Measurements from ENCODE around the gene ADAMTS10.
"Not testable (repeated sequence)": the region's sequence is repeated elsewhere in the genome, so short reads cannot be mapped to it uniquely, and the experiment has no call there.

The ADAMTS10 gene

DNA sequence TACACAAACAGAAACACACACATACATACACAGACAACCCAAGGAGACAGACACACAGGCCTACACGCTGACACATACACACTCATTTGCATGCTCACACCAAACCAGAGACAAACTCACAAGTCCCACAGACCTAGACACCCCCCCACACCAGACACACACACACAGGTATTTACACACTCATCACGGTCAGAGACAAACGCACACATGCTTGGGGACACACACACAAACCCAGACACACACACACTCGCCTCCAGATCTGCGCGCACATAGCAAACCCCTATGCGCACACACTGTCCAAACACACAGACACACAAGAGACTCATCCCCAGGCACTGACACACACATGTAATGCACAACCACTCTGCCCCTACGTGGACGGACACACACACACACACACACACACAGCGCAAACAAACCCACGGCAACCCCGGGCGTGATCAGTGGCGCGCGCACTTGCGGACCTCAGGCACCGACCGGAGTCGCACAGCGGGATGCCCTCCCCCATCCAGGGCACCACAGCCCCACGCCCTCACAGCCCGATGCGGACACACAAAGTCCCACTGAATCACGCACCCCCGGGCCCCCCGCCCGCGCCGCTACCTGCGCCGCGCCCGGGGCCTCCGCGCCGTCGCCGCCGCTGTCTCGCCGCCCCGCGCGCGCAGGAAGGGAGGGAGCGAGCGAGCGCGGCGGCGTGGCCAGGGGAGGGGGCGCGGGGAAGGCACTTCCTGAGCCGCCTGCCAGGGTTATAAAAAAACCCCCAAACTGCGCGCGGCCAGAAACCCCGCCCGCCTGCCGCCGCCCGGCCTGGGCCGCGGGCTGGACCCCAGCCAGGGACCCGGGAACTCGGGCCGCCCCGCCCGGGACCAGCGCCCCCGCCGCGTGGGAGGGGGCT lies at the start of gene ADAMTS10:
Gene ADAMTS10, minus strand, starts transcription at position 675 of the 895 bp plus-strand sequence. CDS start 5,005 bp downstream, outside the sequence.
- in situ Hi-C loops (cut with MboI; ENCODE audit: low sequenced_read_pairs) = loop anchor here (10.0 kb wide), 1 partner anchor 85 kb away; the partner anchor contains the start of gene ACTL9

GRCh38 chr19:8659905-8660304 lies 49.4 kb upstream of the ADAMTS10 start:
- in situ Hi-C loops (cut with MboI; ENCODE audit: low sequenced_read_pairs) = no loop called here

GRCh38 chr19:8657869-8658268 lies 47.4 kb upstream of the ADAMTS10 start:
- in situ Hi-C loops (cut with MboI; ENCODE audit: low sequenced_read_pairs) = no loop called here

GRCh38 chr19:8655340-8655709 lies 44.8 kb upstream of the ADAMTS10 start:
- in situ Hi-C loops (cut with MboI; ENCODE audit: low sequenced_read_pairs) = no loop called here

DNA sequence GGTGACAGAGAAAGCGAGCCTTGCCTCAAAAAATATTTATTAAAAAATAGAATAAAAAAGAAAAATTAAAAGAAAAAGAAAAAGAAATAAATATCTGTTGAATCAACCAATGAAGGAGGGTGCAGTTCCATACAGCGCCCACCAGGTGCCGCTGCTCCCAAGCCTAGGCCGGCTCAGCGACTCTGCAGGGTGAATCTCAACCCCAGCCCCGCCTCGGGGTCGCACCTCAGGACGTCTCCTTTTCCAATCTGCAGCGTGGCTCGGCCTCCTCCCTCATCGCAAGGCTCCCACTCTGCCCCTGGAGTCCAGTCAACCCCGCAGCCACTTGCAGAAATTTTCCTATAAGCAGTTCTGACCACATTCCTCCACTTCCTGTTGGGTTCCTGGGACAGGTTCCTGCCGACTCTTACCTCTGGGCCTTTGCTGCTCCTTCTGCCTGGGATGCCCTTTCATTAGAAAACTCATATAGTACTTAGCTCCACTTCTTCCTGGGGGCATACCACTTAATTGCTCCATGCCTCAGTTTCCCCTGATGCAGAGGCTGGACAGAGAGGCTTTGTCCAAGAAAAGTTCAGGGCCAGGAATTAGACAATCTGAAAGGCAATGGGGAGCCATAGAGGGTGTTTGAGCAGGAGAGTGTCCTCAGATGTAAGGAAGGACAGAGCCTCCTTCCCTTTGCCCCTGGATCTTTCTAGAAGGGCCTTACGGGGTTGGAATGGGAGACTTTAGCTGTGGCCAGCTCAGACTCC lies 44.2 kb upstream of the ADAMTS10 start:
- in situ Hi-C loops (cut with MboI; ENCODE audit: low sequenced_read_pairs) = loop anchor here (5.0 kb wide), 1 partner anchor 38 kb away; no protein-coding TSS in a partner anchor

GRCh38 chr19:8648240-8648639 lies 37.7 kb upstream of the ADAMTS10 start:
- in situ Hi-C loops (cut with MboI; ENCODE audit: low sequenced_read_pairs) = no loop called here

DNA sequence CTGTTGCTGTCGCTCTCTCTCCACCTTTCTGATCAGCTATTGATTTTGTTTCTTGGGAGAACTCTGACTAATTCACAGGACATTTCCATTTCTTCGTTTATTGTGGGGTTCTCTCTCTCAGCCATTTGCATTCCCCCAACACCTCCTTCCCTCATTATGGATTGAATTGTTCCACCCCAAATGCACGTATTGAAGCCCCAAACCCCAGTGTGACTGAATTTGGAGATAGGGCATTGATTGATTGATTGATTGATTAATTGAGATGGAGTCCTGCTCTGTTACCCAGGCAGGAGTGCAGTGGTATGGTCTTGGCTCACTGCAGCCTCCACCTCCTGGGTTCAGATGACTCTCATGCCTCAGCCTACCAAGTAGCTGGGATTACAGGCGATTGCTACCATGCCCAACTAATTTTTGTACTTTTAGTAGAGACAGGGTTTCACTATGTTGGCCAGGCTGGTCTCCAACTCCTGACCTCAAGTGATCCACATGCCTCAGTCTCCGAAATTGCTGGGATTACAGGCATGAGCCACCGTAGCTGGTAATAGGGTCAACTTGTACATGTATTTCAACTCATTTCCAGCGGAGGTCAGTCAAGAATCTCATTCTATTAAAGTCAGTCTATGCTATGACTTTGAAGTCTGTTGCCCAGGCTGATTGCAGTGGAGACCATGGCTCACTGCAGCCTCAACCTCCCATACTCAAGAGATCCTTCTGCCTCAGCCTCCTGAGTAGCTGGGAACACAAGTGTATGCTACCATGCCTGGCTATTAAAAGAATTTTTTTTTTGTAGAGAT lies 33.5 kb upstream of the ADAMTS10 start:
- in situ Hi-C loops (cut with MboI; ENCODE audit: low sequenced_read_pairs) = no loop called here

- in situ Hi-C loops (cut with MboI; ENCODE audit: low sequenced_read_pairs) = no loop called here
These were observed 32.0 kb upstream of the ADAMTS10 start for GRCh38 chr19:8642561-8642960.

DNA sequence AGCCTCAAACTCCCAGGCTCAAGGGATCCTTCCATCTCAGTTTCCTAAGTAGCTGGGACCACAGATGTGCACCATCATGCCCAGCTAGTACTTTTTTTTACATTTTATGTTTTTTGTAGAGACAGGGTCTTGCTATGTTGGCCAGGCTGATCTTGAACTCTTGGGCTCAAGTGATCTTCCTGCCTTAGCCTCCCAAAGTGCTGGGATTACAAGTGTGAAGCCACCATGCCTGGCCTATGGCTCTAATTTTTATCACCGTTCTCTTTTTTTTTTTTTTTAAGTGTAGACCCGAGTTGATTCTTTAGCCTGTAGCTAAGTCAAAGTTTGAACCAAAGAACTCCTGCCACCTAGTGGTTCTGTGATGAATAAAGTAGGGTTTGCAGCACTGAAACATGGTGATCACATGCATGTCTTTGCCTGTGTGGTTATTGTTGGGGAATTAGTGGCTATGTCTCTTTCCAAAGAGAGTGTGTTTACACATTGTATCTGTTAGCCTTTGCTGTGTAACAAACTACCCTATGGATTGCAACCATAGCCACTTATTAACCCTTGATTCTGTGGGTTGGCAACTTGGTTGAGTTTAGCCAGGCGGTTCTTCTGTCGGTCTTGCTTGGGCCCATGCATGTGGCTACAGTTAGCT lies 31.5 kb upstream of the ADAMTS10 start:
- in situ Hi-C loops (cut with MboI; ENCODE audit: low sequenced_read_pairs) = no loop called here

GRCh38 chr19:8641221-8641907 lies 30.8 kb upstream of the ADAMTS10 start:
- in situ Hi-C loops (cut with MboI; ENCODE audit: low sequenced_read_pairs) = no loop called here

- in situ Hi-C loops (cut with MboI; ENCODE audit: low sequenced_read_pairs) = no loop called here
These were observed 30.0 kb upstream of the ADAMTS10 start for GRCh38 chr19:8640402-8641004.

DNA sequence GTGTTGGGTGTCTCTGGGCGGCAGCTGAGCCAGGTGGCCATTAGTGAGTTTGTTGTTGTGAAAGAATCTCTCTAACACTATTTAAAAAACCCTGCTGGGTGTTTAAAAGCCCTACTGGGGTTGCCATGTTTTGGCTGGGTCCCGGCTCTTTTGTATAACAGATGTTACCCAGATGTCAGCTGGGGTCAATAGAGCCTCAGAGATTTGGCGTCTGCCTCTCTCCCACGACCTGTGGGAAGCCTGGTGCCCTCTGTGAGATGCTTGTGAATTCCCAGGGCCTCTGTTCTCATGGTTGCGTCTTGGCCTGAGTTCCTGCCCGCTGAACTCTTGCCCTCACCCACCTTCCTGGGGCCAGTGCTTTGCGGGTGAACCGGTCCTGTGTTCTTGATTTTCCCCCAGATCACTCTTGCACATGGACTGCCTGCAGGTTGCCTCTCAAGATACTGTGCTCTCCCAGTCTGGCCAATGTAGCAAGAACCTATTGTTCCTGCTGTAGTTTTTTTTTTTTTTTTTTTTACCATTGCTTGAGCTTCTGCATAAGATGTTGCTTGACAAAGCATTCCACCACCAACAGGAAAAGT lies 29.4 kb upstream of the ADAMTS10 start:
- in situ Hi-C loops (cut with MboI; ENCODE audit: low sequenced_read_pairs) = no loop called here

DNA sequence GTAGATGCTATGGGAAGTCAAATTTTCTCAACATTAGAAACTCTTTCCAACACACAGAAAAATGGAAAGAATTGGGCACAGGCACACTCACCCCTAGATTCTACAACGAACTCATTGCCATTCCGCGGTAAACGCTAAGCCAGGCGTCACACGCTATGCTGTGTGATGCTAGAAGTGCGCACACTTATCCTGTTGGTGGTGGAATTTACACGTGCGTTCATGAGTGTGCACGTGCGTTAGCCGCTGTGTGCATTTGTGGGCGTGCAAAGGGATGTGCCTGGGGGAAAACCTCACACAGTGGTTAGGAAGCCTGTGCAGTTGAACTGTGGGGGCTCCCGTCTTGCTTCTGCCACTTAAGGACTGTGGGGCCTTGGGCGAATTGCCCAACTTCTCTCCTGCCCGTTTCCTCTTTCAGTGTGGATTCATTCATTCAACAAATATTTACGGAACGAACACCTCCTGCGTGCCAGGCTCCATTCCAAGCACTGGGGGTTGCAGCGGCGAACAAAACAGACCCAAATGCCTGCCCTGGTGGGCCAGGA lies 27.6 kb upstream of the ADAMTS10 start:
- in situ Hi-C loops (cut with MboI; ENCODE audit: low sequenced_read_pairs) = no loop called here

- in situ Hi-C loops (cut with MboI; ENCODE audit: low sequenced_read_pairs) = not testable (repeated sequence)
These were observed 26.6 kb upstream of the ADAMTS10 start for GRCh38 chr19:8637070-8637469.

DNA sequence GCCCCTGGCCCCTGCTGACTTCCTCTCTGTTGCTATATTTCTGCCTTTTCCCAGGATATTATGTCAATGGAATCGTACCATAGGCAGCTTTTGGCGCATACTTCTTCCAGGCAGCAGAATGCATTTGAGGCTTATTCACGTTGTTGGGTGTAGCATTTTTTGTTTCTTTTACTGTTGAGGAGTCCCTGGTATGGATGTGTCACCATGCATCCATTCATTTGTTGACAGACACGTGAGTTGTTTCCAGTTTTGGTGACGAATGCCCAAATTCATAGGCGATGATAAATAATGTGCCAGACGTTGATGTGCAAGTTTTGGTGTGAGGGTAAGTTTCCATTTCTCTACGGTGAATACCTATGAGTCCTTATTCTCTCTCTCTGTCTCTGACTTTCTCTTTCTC lies 24.9 kb upstream of the ADAMTS10 start:
- in situ Hi-C loops (cut with MboI; ENCODE audit: low sequenced_read_pairs) = no loop called here

DNA sequence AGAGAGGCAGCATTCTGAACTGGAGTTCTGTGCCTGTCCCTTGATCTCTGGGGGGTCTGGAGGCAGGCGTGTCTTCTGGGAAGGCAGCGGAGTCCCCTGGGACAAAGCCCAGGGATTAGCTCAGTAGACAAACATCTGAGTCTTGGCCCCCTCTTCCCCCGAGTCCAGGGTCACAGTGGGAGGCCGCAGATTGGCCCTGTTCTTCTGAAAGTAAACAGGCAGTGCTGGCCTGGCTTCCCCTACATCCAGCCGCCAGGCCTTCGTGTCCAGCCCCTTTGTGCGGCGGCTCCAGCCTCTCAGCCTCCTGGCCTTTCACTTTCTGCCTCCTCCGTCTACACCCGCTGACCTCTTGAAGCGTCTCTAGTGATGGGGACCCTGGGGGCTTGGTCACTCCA lies 20.9 kb upstream of the ADAMTS10 start:
- in situ Hi-C loops (cut with MboI; ENCODE audit: low sequenced_read_pairs) = no loop called here

DNA sequence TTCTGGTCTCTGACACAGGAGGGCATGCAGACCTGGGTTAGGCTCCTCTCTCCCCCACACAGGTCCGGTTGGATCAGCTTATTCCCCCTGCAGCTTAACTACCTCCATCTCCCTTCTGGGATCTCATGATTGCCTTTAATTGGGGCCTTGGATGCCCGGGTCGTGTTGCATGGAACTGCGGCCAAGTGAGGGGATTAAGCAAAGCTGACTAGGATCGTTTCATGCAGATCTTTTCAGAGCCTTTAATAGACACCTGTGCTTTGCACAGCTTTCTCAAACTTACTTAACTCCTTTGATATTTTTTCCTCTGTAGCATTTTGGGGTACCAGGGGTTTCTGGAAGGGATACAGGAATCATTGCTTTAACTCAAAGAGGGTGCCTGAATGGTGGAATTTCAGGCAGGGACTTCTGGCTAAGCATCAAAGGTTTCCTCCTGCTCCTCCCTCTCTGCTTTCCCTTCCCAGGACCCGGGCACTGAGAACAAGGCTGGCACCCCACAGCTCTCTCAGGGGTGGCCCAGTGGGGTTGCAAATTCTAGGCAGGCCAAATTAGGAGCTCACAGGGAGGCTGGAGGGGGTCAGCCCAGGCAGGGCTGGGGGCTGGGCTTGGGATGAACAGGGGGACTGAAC lies 20.4 kb upstream of the ADAMTS10 start:
- in situ Hi-C loops (cut with MboI; ENCODE audit: low sequenced_read_pairs) = no loop called here

- in situ Hi-C loops (cut with MboI; ENCODE audit: low sequenced_read_pairs) = no loop called here
These were observed 19.6 kb upstream of the ADAMTS10 start, which contains the start of gene NFILZ for GRCh38 chr19:8629996-8630683. NFILZ (plus strand) TSS chr19:8630633; CDS start chr19:8676766, 46,133 bp downstream.

Measured in HL-60/S4 treated with retinoic acid at 250 ng/mL for 4 days and 3 days (cell line).